IMR-90 (cell line): ENCODE data around the gene ROBO2. TPM values are rescaled to one million over a fixed set of nuclear protein-coding genes. Genes with fewer than 3 reads are reported as not detected.

ENCODE experiments used
- ATAC-seq: fragments of 200-7000 bp; cut with Tn5 transposase; 2 replicates; pipeline ENCODE4 v1.9.1; 2020; ENCODE audit warnings: low read depth, mild to moderate bottlenecking, moderate library complexity
- BruUV-seq: library from RNA; stranded (reverse); fragments of 400-500 nt; replicated peaks from 2 replicates; lab custom pipeline; 2021; lab: Mats Ljungman, UMichigan
- CTCF ChIA-PET: fragments of 300-600 bp; formaldehyde crosslinking; extraction: SDS; loops from one replicate; lab custom pipeline; 2021; ENCODE audit warnings: antibody characterized with exemption; lab: Yijun Ruan, JAX
- POLR2A ChIA-PET: fragments of 300-600 bp; sonication (Branson Sonifier 250); formaldehyde crosslinking; loops from one replicate; lab custom pipeline; 2022; ENCODE audit warnings: antibody characterized with exemption; ENCODE audit not compliant: unreplicated experiment; lab: Charles Lee
- DNase-seq: peaks from one replicate; pipeline ENCODE4 v3.0.0; 2013
- H2AFZ ChIP-seq: replicated peaks from 2 replicates; pipeline ENCODE3; 2013; ENCODE audit warnings: low read length, mild to moderate bottlenecking; ENCODE audit not compliant: poor library complexity
- H2AK5ac ChIP-seq: 2 replicates; pipeline ENCODE4 v1.6.1; 2013; ENCODE audit warnings: low read depth, low read length, inconsistent platforms
- H2AK9ac ChIP-seq: replicated peaks from 2 replicates; pipeline ENCODE3; 2013; ENCODE audit warnings: mild to moderate bottlenecking, low read depth, low read length, moderate library complexity; ENCODE audit not compliant: poor library complexity
- H2BK120ac ChIP-seq: 2 replicates; pipeline ENCODE4 v1.6.1; 2013; ENCODE audit warnings: low read depth, low read length, inconsistent platforms
- H2BK15ac ChIP-seq: 3 replicates; pipeline ENCODE4 v1.6.1; 2013; ENCODE audit warnings: low read depth, low read length, inconsistent platforms
- H2BK20ac ChIP-seq: 2 replicates; pipeline ENCODE4 v1.6.1; 2013; ENCODE audit warnings: low read depth, mild to moderate bottlenecking, inconsistent platforms, low read length, moderate library complexity
- H2BK5ac ChIP-seq: 2 replicates; pipeline ENCODE4 v1.6.1; 2013; ENCODE audit warnings: mild to moderate bottlenecking, low read depth, low read length, inconsistent platforms; ENCODE audit not compliant: poor library complexity, severe bottlenecking
- H3K14ac ChIP-seq: replicated peaks from 2 replicates; pipeline ENCODE4 v1.6.1; 2013; ENCODE audit warnings: low read depth, low read length, inconsistent platforms
- H3K18ac ChIP-seq: 2 replicates; pipeline ENCODE4 v1.6.1; 2013; ENCODE audit warnings: low read depth, low read length, control low read depth
- H3K23ac ChIP-seq: 2 replicates; pipeline ENCODE4 v1.6.1; 2013; ENCODE audit warnings: low read depth, low read length, inconsistent platforms
- H3K27ac ChIP-seq: 2 replicates; pipeline ENCODE4 v1.5.1; 2013; ENCODE audit warnings: mild to moderate bottlenecking, control low read depth, low read length; ENCODE audit not compliant: insufficient read depth
- H3K27me3 ChIP-seq: 2 replicates; pipeline ENCODE4 v1.6.1; 2013; ENCODE audit warnings: low read length; ENCODE audit not compliant: control insufficient read depth, insufficient read depth
- H3K36me3 ChIP-seq: 2 replicates; pipeline ENCODE4 v1.6.1; 2013; ENCODE audit warnings: low read length, mixed read lengths; ENCODE audit not compliant: control insufficient read depth, insufficient read depth
- H3K4ac ChIP-seq: 2 replicates; pipeline ENCODE4 v1.6.1; 2013; ENCODE audit warnings: low read depth, low read length, inconsistent platforms
- H3K4me1 ChIP-seq: 2 replicates; pipeline ENCODE4 v1.6.1; 2013; ENCODE audit warnings: low read length, mixed read lengths; ENCODE audit not compliant: control insufficient read depth, insufficient read depth
- H3K4me2 ChIP-seq: 2 replicates; pipeline ENCODE4 v1.6.1; 2013; ENCODE audit warnings: low read depth, mild to moderate bottlenecking, control low read depth, low read length, moderate library complexity
- H3K4me3 ChIP-seq: 2 replicates; pipeline ENCODE4 v1.5.1; 2013; ENCODE audit warnings: low read depth, mild to moderate bottlenecking, control low read depth, low read length, moderate library complexity; ENCODE audit not compliant: insufficient read depth
- H3K56ac ChIP-seq: 2 replicates; pipeline ENCODE4 v1.6.1; 2013; ENCODE audit warnings: low read length, inconsistent platforms; ENCODE audit not compliant: insufficient read depth; ENCODE audit errors: extremely low read depth
- H3K79me1 ChIP-seq, 2 experiments: 2 replicates each; pipeline ENCODE4 v1.6.1; 2013; ENCODE audit warnings: low read length in 2 of 2, inconsistent platforms in 1 of 2, low read depth in 1 of 2
- H3K9ac ChIP-seq: 2 replicates; pipeline ENCODE4 v1.6.1; 2013; ENCODE audit warnings: low read depth, low read length, control low read depth
- H3K9me1 ChIP-seq: 2 replicates; pipeline ENCODE4 v1.6.1; 2013; ENCODE audit warnings: low read length, inconsistent platforms; ENCODE audit not compliant: insufficient read depth
- H3K9me3 ChIP-seq: 2 replicates; pipeline ENCODE4 v1.6.1; 2013; ENCODE audit warnings: low read length; ENCODE audit not compliant: control insufficient read depth, insufficient read depth
- H4K20me1 ChIP-seq: 2 replicates; pipeline ENCODE4 v1.6.1; 2013; ENCODE audit warnings: low read length, inconsistent platforms; ENCODE audit not compliant: insufficient read depth
- H4K5ac ChIP-seq: 2 replicates; pipeline ENCODE4 v1.6.1; 2013; ENCODE audit warnings: mild to moderate bottlenecking, low read depth, low read length, control low read depth
- H4K8ac ChIP-seq, 2 experiments: 2 replicates each; pipeline ENCODE4 v1.6.1; 2013; ENCODE audit warnings: low read depth in 2 of 2, low read length in 2 of 2, control low read depth in 1 of 2, inconsistent platforms in 1 of 2
- H4K91ac ChIP-seq: 2 replicates; pipeline ENCODE4 v1.6.1; 2013; ENCODE audit warnings: low read depth, low read length, inconsistent platforms; ENCODE audit not compliant: insufficient read depth
- BHLHE40 ChIP-seq: fragments of 150-350 bp; IDR thresholded peaks from 2 replicates; pipeline ENCODE4 v1.6.1; 2016; ENCODE audit warnings: mild to moderate bottlenecking, low read depth, low read length
- CEBPB ChIP-seq: IDR thresholded peaks from 2 replicates; pipeline ENCODE4 v1.6.1; 2012; ENCODE audit warnings: low read depth, low read length, improper control_type of control experiment
- FOS ChIP-seq: fragments of 150-350 bp; IDR thresholded peaks from 2 replicates; pipeline ENCODE4 v1.6.1; 2016; ENCODE audit warnings: low read depth, low read length
- MAZ ChIP-seq: IDR thresholded peaks from 2 replicates; pipeline ENCODE4 v1.6.1; 2012; ENCODE audit warnings: low read depth, mild to moderate bottlenecking, low read length, improper control_type of control experiment, moderate library complexity, borderline replicate concordance
- NFE2L2 ChIP-seq: fragments of 150-350 bp; IDR thresholded peaks from 2 replicates; pipeline ENCODE4 v1.6.1; 2016; ENCODE audit warnings: low read depth, mild to moderate bottlenecking, low read length
- POLR2A ChIP-seq: IDR thresholded peaks from 2 replicates; pipeline ENCODE4 v1.6.1; 2012; ENCODE audit warnings: mild to moderate bottlenecking, low read depth, low read length
- RCOR1 ChIP-seq: IDR thresholded peaks from 2 replicates; pipeline ENCODE4 v1.6.1; 2012; ENCODE audit warnings: mild to moderate bottlenecking, low read length, improper control_type of control experiment; ENCODE audit not compliant: insufficient replicate concordance
- SMC3 ChIP-seq: fragments of 150-350 bp; IDR thresholded peaks from 2 replicates; pipeline ENCODE4 v1.6.1; 2016; ENCODE audit warnings: low read depth, mild to moderate bottlenecking, antibody characterized with exemption, low read length, moderate library complexity
- WGBS, 2 experiments: methylation state at CpG; one replicate each; pipeline versions ENCODE4 v1.1.5 to v1.1.7; 2013; ENCODE audit warnings: missing lambda C conversion rate in 2 of 2; ENCODE audit not compliant: insufficient read length in 1 of 2; ENCODE audit errors: extremely low coverage in 2 of 2; 5-methylcytosine and 5-hydroxymethylcytosine counted together
- dilution Hi-C: fragments of 300-500 bp; cut with HindIII; formaldehyde crosslinking; loops from one replicate; pipeline ENCODE4 v1.14.3; 2018; ENCODE audit warnings: low sequenced_read_pairs; ENCODE audit not compliant: unreplicated experiment
- in situ Hi-C: fragments of 300-500 bp; cut with MboI; formaldehyde crosslinking; loops from 3 replicates; pipeline ENCODE4 v1.14.3; 2019; ENCODE audit warnings: low sequenced_read_pairs, inconsistent platforms, mixed read lengths
- intact Hi-C: fragments of 100-400 bp; cut with micrococcal nuclease; formaldehyde crosslinking; loops from 2 replicates; pipeline ENCODE4 v1.10.0; 2022
- polyA plus RNA-seq, 3 experiments: library from polyadenylated mRNA; depleted of rRNA; stranded (reverse); fragments of >200 nt; gene quantifications; 2 replicates each; pipeline ENCODE4 v1.2.3, GENCODE V29; 2012; ENCODE audit warnings: low replicate concordance in 1 of 3
- total RNA-seq: library from RNA; depleted of rRNA; stranded (reverse); fragments of >200 nt; gene quantifications from 2 replicates; pipeline ENCODE4 v1.2.3, GENCODE V29; 2012
- TF ChIP-seq, protein P1 (sequence below): fragments of 150-350 bp; IDR thresholded peaks from 2 replicates; pipeline ENCODE4 v1.6.1; 2017; ENCODE audit warnings: mild to moderate bottlenecking, antibody characterized with exemption, low read length, low read depth

ROBO2 gene
- total and polyA plus RNA-seq, 2 of the 4 experiments (the other 2 are of a cell fraction) = 9.3 to 14.5 TPM

DNA sequence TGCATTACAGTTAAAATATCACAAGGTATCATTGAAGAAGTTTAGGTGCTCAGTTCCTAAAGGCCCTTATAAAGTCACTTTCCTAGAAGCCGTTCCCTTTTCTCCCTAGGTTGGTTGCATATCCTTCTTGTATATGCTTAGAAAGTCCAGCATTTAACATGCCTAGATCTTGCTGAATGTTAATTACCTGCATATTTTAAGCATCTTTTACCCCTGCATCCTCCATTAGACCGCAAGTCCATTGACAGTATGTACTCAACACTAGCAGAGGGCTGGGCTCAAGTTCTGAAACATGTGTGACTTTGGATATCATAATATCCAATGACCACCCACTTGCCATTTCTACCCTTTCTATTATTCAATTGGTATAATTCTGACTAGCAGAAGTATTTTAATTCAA, 336.6 kb downstream of the ROBO2 start:
- TF ChIP-seq RCOR1 (no peak), CEBPB (no peak), POLR2A (no peak), MAZ (no peak), FOS (no peak), BHLHE40 (no peak), NFE2L2 (no peak), SMC3 (no peak)
- TF ChIP-seq, protein P1, sequence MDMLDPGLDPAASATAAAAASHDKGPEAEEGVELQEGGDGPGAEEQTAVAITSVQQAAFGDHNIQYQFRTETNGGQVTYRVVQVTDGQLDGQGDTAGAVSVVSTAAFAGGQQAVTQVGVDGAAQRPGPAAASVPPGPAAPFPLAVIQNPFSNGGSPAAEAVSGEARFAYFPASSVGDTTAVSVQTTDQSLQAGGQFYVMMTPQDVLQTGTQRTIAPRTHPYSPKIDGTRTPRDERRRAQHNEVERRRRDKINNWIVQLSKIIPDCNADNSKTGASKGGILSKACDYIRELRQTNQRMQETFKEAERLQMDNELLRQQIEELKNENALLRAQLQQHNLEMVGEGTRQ = no peak
- no peak overlapping the region for H2BK20ac ChIP-seq
- no peaks in the 10 kb centered on the region for H3K9me3 ChIP-seq
- ChIA-PET POLR2A (no interaction called here), CTCF (no interaction called here)
- no peak overlapping the region for H4K8ac ChIP-seq
- H3K9ac ChIP-seq = no peak overlapping the region
- H3K79me1 ChIP-seq = no peaks in the 10 kb centered on the region
- H4K91ac ChIP-seq = no peak overlapping the region
- WGBS, 2 experiments = no CpG with 5 or more reads among the region's 2 CpGs
- no peak overlapping the region for H3K23ac ChIP-seq
- ATAC-seq (no peak), DNase-seq (no peak)
- H3K4me3 ChIP-seq = no peak overlapping the region
- H3K56ac ChIP-seq = no peak overlapping the region
- H3K4me1 ChIP-seq = no peaks in the 10 kb centered on the region
- H2AK5ac ChIP-seq = no peak overlapping the region
- no peaks in the 10 kb centered on the region for H3K9me1 ChIP-seq
- H3K14ac ChIP-seq = no peak overlapping the region
- no peak overlapping the region for H3K27ac ChIP-seq
- dilution Hi-C loops = no loop called here
- no peaks in the 10 kb centered on the region for H3K27me3 ChIP-seq
- no peak overlapping the region for H2AFZ ChIP-seq
- no peaks in the 10 kb centered on the region for H4K20me1 ChIP-seq
- no TSS peak for BruUV-seq
- H2BK120ac ChIP-seq = no peak overlapping the region
- H3K4ac ChIP-seq = no peak overlapping the region
- H3K4me2 ChIP-seq = no peak overlapping the region
- in situ Hi-C loops = no loop called here
- no peaks in the 10 kb centered on the region for H3K36me3 ChIP-seq
- no peak overlapping the region for H4K5ac ChIP-seq
- no peak overlapping the region for H2BK5ac ChIP-seq
- H2AK9ac ChIP-seq = no peak overlapping the region
- no peak overlapping the region for H2BK15ac ChIP-seq
- intact Hi-C loops = no loop called here
- no peak overlapping the region for H3K18ac ChIP-seq
